CD1c-positive myeloid dendritic cell (primary cell): ENCODE data around the gene DIP2C.
"Not testable (repeated sequence)": the region's sequence is repeated elsewhere in the genome, so short reads cannot be mapped to it uniquely, and the experiment has no call there.

Experiments
- DNase-seq: peaks from one replicate; pipeline ENCODE4 v3.0.0-alpha.2; 2016; ENCODE audit errors: extremely low spot score

Gene DIP2C

GRCh38 chr10:689452-690371 lies at the start of gene DIP2C:
Gene DIP2C, minus strand, starts transcription at chr10:689668. Its CDS starts 90 bp downstream, at chr10:689578.
- DNase-seq: no peak

- no peak for DNase-seq
Observed at GRCh38 chr10:734481-734880, 45.0 kb upstream of the DIP2C start.

GRCh38 chr10:733086-733485 lies 43.6 kb upstream of the DIP2C start:
- no peak for DNase-seq

GRCh38 chr10:729213-729612 lies 39.7 kb upstream of the DIP2C start:
- DNase-seq: no peak

- DNase-seq: no peak
Observed at GRCh38 chr10:728603-729002, 39.1 kb upstream of the DIP2C start.

GRCh38 chr10:727162-727790 lies 37.8 kb upstream of the DIP2C start:
- DNase-seq: no peak

- DNase-seq: no peak
Observed at GRCh38 chr10:725786-726185, 36.3 kb upstream of the DIP2C start.

GRCh38 chr10:725302-725701 lies 35.8 kb upstream of the DIP2C start:
- no peak for DNase-seq

- DNase-seq: no peak
Observed at GRCh38 chr10:723973-724372, 34.5 kb upstream of the DIP2C start.

GRCh38 chr10:722281-723060 lies 33.0 kb upstream of the DIP2C start:
- DNase-seq: no peak

- DNase-seq: no peak
Observed at GRCh38 chr10:718143-718700, 28.8 kb upstream of the DIP2C start.

GRCh38 chr10:717458-717857 lies 28.0 kb upstream of the DIP2C start:
- DNase-seq: no peak

- no peak for DNase-seq
Observed at GRCh38 chr10:716821-717220, 27.4 kb upstream of the DIP2C start.

GRCh38 chr10:714214-714613 lies 24.7 kb upstream of the DIP2C start:
- DNase-seq: no peak

GRCh38 chr10:712575-712974 lies 23.1 kb upstream of the DIP2C start:
- no peak for DNase-seq

- no peak for DNase-seq
Observed at GRCh38 chr10:712089-712488, 22.6 kb upstream of the DIP2C start.

- no peak for DNase-seq
Observed at GRCh38 chr10:707861-708260, 18.4 kb upstream of the DIP2C start.

- no peak for DNase-seq
Observed at GRCh38 chr10:707456-707855, 18.0 kb upstream of the DIP2C start.

- no peak for DNase-seq
Observed at GRCh38 chr10:703118-703517, 13.7 kb upstream of the DIP2C start.

GRCh38 chr10:700183-700582 lies 10.7 kb upstream of the DIP2C start:
- not testable (repeated sequence) for DNase-seq

- DNase-seq: no peak
Observed at GRCh38 chr10:697097-697875, 7.8 kb upstream of the DIP2C start.
